ENCODE data around the gene MTFP1.
"Not testable (repeated sequence)": the region's sequence is repeated elsewhere in the genome, so short reads cannot be mapped to it uniquely, and the experiment has no call there.

Gene MTFP1

DNA sequence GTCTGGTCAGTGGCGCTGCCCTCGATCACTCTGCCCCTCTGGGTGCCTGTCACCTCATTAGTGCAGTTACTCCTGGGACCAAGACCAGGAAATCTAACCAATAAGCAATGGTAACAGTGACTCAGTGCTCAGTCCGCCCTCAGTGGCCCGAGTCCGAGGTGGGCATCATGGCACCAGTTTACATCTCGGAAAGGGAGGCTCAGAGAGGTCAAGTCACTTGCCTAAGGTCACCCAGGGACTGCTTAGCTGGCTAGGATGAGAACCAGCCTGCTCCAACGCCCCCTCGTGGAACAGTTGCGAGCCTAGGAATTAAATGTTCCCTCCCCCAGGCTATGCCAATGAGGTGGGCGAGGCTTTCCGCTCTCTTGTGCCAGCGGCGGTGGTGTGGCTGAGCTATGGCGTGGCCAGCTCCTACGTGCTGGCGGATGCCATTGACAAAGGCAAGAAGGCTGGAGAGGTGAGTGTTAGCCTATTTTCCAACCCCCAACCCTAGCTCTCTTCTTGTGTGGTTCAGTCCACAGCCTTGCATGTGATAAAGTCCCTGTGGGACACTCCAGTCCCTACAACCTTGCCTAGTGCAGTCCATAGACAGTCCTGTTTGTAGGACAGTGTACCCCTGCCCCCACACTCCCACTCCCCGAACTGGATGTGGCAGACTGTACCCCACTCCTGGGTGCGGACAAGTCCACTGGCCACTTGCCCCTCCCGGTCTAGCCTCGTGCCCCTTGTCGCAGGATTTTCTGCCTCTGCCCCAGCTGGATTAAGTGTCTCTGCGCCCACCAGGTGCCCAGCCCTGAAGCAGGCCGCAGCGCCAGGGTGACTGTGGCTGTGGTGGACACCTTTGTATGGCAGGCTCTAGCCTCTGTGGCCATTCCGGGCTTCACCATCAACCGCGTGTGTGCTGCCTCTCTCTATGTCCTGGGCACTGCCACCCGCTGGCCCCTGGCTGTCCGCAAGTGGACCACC, 1.1 kb downstream of the MTFP1 start:
- DNase-seq, result peak; percentile 84

DNA sequence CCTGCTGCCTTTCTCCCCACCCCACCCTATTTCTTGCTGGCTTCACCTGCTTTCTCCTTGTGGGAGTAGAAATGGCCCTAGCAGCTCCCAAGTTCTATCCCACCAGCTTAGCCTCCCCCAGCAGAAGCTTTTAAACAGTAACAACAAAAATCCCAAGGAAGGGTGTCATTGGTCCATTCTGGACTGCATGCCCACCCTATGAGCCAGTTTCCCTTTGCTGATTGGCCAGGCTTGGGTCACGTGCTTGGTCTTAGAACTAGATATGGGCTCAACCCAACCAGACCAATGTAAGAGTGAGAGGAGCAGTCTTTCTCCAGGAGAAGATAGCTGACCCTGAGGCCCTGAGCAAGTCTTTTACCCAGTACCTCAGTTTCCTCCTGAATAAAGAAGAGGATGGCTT, 2.3 kb downstream of the MTFP1 start:
- DNase-seq, result no peak

DNA sequence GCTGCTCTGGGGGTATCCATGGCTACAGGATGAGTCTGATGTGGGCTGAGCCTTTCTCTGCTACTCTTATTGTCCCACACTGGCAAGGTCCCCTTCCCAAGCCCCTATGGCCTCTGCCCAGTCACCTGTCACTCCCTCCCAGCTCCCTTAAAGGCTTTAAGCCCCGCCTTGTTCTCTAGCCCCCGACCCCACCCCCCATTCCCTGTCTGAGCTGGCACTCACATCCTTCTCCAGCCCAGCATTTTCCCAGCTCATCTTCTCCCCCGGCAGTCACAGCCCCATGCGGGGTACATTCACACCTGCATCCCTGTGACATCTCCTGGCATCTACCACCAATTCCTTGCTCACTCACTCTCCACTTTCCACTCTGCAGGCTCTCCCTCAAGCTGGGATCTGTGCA, 4.3 kb downstream of the MTFP1 start:
- no peak for DNase-seq

DNA sequence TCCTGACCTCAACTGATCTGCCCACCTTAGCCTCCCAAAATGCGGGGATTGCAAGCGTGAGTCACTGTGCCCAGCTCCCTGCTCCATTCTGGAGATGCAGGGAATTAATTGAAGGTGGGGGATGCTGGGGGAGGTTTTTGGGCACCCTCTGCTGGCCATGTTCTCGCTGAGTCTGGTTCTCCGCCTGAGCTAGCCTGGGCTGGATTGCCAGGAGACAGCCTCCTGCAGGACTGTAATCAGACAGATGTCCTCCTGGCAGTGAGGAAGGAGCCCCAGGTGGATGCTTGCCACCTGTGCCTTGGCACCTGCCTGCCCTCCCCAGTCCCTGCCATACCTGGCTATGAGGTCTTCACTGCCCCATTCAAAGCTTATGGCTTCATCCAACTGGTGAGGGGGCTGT, 5.4 kb downstream of the MTFP1 start:
- no peak for DNase-seq

DNA sequence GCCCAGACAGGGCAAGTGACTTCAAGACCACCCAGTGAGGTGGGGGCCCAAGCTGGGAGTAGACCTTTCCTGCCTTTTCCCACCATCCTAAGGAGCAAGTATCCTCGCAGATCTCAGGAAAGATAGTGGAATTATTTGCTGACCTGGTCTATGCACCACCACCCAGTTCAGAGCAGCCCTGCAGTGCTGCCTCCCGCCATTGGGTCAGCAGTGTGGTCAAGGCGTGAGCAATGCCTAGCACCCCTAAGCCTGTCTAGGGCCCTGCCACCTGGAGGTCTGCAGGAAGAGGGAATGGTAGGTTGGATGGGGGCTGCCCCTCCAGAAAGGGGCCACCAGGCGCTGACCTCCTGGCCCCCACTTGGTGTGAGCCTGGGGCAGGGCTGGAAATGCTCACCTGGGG, 6.5 kb downstream of the MTFP1 start:
- no peak for DNase-seq

DNA sequence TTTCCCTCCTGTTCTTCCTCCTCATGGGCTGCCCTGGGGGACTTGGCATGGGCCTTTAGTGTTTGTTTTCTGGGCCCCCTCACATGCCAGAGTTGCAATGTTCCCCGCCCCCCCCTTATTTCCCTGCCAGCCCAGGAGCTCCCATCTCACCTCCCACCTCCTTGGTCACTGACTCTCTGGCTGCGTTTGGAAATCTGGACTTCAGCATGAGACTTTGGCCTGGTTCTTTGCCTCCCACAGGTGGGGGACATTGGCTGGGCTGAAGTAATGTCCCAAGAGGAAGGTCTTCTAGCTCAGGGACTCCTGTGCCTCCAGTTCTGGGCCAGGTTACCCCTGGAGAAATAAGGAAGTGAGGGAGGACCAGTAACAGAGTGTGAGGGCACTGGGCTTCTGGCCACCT, 7.0 kb downstream of the MTFP1 start:
- DNase-seq, result no peak

DNA sequence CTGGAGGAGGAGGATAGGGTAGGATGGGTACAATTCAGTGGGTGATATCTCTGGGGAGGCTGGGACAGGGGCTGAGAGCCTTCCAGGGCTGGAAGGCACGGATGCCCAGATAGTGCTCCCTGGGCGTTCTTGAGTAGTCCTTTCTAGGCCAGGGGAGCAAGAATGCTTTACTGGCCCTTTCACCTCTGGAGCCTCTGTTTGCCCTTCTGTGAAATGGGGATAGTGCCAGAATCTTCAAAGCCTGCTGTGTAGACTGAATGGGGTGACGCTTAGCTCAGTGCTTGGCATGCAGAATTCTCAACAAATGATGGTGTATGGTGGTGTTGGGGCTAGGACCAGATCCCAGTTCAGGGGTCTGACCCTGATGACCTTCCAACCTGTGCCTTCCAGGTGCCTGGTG, 7.7 kb downstream of the MTFP1 start:
- no peak for DNase-seq

DNA sequence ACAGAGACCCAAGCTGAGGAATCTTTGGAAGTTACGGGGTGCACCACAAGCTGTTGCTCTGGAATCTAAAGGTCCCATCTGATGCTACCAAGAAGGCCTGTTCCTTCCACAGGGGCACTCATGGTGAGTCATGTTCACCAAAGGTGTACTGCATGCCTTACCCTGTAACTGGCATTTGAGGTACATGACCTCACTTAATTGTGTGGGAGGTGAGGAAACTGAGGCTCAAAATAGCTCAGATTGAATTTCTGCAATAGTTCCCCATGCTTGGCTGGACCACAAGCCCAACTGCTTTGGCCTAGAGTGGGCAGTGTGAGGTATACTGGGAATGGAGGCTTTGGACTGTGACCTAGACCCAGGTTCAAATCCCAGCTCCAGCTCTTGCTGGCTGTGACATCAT, 8.2 kb downstream of the MTFP1 start:
- no peak for DNase-seq

DNA sequence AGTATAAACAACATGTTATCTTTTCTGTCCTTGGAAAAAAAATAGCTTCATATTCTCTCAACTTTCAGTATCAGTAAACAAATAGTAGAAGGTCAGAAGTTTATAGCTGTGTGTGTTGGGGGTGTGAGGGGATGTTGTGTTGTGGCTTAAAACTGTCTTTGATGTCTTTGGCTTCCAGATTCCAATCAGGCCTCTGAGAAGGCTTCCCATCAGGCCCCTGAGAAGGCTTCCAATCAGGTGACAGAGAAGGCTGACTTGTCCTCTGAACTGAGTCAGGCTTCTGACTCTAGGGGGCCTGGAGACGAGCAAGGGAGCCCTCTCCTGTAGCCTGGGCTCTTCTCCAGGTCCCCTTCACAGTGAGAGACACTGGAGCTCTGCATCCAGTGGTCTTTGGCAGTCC, 9.3 kb downstream of the MTFP1 start:
- DNase-seq, result no peak

DNA sequence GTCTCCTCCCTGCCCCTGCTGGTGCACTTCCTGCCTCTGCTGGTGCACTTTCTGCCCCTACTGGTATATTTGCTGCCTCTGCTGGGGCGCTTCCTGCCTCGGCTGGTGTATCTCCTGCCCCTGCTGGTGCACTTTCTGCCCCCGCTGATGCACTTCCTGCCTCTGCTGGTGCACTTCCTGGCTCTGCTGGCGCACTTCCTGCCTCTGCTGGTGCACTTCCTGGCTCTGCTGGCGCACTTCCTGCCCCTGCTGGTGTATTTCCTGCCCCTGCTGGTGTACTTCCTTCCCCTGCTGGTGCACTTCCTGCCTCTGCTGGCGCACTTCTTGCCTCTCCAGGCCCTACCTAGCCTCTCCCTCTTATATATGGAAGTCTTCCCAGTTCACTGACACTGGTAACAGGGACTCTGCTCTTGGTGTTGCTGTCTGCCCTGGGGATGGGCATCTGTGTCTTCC, 10.1 kb downstream of the MTFP1 start:
- DNase-seq, result peak; percentile 91

DNA sequence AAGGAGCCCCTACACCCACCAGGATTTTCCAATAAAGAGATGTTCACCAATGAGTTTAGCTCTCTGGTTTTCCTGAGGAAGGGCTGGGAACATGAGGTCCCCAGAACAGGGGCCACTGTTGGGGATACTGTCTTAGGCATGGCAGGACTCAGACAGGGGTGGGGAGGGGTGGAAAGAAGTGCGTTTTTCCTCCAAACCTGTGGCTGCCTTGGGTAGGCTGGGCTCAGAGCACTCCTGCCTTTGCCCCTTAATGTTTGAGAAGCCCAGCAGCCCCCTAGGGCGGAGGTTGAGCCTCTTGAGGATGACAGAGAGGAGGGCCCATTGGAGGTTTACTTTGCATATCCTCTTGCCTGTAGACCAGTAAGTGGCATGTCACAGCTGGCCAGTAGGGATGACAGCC, 10.6 kb downstream of the MTFP1 start:
- DNase-seq, result no peak

DNA sequence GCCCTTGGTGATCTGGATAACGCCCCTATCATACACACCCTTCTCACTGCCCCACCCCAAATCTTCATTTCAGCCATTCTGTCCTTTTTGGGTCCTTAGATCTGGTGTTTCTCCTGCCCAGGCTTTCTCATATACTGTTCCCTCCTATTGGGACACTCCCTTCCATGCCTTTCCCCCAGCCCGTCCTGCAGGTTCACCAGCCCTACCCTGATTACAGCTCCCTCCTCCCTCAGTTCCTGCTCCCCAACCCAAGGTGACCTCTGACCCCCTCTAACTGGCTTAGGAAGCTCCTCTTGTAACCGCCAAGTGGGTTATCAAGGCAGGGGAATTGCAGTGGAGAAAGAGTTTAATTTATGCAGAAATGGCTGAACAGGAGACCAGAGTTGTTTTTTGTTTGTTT, 13.0 kb downstream of the MTFP1 start:
- DNase-seq, result no peak

DNA sequence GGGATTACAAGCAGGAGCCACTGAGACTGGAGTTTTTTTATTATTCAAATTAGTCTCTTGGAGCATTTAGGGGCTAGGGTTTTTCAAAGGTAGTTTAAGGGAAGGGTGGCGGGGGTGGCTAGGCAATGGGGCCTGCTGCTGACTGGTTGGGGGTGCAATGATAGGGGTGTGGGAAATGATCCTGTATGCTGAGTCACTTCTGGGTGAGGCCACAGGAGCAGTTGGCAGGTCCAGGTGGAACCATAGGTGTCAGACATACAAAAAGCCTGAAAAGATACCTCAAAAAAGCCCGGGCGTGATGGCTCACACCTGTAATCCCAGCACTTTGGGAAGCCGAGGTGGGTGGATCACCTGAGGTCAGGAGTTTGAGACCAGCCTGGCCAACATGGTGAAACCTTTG, 13.7 kb downstream of the MTFP1 start:
- DNase-seq, result no peak

DNA sequence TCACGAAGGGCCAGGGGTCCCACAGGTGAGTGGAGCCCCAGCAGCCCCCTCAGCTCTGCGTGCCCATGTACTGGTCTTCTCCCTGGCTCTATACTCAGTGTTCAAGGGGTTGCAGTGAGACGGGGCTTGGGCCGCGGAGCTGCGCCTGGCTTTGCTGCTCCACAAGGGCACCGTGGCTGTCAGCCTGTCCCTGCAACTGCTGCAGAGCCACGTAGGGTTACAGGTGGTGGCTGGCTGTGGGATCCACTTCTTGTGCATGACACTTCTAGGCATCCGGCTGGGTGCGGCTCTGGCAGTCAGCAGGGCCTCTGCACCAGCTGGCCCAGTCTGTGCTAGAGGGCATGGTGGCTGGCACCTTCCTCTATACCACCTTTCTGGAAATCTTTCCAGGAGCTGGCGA, 14.3 kb downstream of the MTFP1 start:
- DNase-seq, result no peak

DNA sequence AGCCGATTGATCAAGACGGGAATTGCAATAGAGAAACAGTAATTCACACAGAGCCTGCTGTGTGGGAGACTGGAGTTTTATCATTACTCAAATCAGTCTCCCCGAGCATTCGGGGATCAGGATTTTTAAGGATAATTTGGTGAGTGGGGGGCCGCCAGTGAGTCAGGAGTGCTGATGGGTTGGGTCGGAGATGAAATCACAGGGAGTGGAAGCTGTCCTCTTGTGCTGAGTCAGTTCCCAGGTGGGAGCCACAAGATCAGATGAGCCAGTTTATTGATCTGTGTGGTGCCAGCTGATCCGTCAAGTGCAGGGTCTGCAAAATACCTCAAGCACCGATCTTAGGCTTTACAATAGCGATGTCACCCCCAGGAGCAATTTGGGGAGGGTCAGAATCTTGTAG, 15.5 kb downstream of the MTFP1 start:
- DNase-seq, result no peak

DNA sequence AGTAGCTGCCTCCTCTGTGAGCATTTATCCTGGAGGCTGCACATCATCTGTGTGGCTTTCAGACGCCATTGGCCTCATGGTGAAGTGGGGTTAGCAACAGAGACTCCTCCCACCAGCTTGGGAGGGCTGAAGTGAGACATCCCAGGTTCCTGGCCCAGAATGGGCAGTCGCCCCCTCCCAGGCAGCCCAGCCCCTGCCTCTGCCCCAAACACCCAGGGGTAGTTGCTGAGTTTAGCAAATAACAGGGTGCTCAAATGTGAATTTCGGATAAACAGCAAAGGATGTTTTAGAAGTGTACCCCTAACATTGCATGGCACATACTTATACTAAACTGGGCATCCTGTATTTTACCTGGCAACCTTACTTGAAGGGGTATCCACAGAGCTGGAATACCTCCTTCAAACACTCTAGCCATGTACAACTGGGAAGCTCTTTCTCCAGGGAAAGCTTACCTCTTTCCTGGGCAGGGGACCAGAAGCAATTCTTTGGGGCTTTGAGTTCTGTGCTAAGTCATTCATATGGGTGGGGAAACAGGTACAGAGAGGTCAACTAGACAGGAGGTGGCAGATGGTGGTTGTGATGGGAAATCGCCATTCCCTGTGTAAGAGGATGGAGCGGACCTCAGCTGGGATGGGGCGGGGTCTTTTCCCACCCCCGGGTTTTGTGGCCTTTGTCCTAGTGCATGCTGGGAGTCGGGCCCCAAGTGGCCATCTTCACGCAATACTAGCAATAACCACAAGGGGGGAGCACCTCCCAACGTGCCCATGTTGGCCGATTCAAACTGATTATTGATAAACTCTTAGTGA, 19.3 kb downstream of the MTFP1 start:
- peak; percentile 49 for DNase-seq

DNA sequence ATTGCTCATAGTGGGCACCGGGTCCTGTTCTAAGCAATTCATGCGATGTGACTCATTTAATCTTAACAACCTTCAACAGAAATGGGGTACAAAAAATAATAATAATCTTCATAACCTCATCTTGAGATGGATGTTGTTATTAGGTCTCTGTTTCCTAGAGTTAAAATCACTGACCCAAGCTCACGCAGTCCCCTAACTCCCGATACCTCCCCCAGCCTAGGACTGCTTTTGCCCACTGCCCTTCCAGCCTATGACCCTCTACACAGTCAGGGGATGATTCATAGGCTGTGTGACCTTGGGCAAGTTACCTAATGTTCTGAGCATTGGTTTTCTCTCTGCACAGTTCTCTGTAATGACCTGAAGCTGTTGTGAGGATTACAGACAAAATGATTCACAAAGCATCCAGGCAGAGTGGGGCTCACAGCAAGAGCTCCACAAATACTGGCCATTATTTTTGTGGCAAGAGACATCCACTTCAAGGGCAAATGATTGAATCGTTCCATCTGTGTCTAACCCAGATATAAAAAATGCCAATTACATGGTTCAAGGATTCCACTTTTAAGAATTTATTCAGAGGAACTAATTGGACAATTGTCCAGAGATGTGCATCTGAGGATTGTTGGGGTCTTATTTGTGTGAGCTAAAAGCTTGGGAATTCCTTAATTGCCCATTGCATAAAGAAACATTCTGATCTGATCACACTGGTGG, 20.0 kb downstream of the MTFP1 start:
- DNase-seq, result no peak

DNA sequence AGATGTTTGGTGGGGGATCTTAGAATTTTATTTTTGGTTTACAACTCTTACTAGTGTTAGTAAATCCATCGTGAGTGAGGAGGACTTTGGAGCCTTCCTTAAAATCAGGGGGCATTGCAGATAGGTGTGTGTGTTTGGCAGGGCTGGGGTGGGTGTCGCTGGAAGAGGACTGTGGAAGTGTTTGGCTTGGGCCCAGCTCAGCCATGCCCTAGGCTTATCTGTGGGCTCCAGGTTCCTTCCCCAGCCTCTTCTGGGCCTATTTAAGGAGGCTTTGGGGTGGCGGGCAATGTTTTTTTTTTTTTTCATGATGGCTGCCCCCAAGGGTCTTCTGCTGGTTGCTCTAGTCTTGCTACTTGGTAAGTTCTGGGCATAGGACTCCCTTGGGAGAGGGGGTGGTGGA, 22.1 kb downstream of the MTFP1 start:
- DNase-seq, result no peak

DNA sequence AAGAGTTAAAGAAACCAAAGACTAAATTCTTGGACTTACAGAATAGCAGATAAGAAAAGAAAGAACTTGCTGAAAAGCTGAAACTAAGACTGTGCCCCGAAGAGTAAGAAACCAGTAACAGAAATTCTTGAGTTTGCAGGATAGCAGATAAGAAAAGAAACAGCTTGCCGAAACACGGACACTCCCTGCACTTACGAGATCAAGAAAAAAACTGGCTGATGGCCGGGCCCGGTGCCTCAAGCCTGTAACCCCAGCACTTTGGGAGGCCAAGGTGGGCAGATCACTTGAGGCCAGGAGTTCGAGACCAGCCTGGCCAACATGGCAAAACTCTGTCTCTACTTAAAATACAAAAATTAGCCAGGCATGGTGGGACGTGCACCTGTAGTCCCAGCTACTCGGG, 25.9 kb downstream of the MTFP1 start:
- DNase-seq, result not testable (repeated sequence)

DNA sequence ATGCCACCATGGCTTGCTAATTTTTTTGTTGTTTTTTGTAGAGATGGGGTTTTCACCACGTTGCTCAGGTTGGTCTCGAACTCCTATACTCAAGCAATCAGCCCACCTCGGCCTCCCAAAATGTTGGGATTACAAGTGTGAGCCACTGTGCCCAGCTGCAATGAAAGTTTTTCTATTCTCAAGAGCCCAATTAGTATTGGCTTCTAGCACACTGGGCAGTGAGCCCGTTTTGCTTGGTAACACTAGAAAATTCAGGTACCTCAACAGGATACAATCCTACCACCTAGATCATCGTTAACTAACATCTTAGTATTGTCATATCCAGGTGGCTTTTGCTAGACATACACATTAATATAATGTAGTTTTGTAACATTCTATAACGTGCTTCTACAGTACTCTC, 27.3 kb downstream of the MTFP1 start:
- no peak for DNase-seq

DNA sequence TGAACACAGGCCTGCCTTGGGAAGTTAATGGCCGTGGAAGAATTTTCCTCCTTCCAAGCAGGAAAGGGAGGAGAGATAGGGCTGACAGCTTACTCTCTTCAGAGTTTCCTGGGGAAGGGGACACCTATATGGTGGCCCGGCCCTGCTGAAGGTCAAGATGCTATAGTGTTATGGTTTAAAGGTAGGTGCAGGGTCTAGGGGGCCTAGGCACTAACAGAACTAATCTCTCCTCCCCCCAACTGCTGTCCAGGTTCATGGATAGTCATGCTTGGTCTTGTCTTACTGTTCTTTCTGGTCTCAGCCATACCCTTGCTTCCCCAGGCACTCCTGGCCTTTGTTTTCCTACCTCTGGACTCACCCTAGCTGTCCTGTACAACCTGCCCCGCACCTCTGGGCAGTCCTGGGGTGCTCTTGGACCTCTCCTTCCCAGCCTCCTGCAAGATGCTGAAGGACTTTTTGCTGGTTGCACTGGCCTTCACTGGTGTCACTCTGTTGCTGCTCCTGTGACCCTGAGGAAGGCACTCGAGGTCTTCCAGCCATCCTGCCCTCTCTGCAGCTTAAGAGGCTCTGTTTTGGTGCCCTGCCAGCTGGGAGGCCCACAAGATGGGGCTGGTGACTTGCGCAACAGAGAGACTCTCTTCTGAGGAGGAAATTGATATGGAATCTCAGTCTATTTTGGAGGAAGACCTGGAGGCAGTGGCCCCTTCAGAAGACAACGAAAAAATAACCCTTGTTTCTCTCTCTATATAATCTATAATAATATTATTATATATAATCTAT, 28.4 kb downstream of the MTFP1 start:
- no peak for DNase-seq

DNA sequence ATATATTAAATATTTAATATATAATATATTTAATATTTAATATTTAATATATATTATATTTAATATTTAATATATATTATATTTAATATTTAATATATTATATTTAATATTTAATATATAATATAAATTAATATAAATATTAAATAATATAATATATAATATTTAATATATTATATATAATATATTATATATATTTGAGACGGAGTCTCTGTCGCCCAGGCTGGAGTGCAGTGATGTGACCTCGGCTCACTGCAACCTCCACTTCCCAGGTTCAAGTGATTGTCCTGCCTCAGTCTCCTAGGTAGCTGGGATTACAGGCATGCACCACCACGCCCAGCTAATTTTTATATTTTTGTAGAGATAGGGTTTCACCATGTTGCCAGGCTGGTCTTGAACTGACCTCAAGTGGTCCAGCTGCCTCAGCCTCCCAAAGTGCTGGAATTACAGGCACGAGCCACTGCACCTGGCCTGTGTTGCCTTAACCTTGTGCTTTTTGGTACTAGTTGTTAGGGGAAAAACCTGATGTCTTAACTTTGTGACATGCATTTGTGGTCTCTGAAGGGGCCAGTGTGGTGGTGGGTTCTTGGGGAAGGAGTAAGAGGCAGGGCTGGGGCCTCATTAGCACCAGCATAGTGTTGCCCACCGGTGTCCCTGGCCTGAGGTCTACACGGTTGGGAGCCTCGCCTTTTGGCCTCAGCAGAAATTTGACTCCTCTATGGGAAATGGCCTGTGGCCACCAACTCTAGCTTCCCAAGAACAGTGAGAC, 29.7 kb downstream of the MTFP1 start:
- no peak for DNase-seq

All from CD4-positive, alpha-beta T cell treated with Interleukin-4 for 4 hours (primary cell).